Activated CD4-positive, alpha-beta T cell treated with anti-CD3 and anti-CD28 coated beads for 36 hours (primary cell): ENCODE measurements around the gene ABI2. TPM values are rescaled to one million over a fixed set of nuclear protein-coding genes. Genes with fewer than 3 reads are reported as not detected.
"Not testable (repeated sequence)": the region's sequence is repeated elsewhere in the genome, so short reads cannot be mapped to it uniquely, and the experiment has no call there.

Experiments used
- ATAC-seq: fragments of 200-7000 bp; cut with Tn5 transposase; one replicate; pipeline ENCODE4 v1.10.0; 2021; ENCODE audit warnings: mild to moderate bottlenecking, moderate library complexity
- CTCF ChIA-PET: fragments of 350-600 bp; sonication (Branson Sonifier 250); formaldehyde crosslinking; loops from one replicate; lab custom pipeline; 2021; ENCODE audit warnings: antibody characterized with exemption; lab: Charles Lee
- POLR2A ChIA-PET: fragments of 350-600 bp; sonication (Branson Sonifier 250); formaldehyde crosslinking; loops from one replicate; lab custom pipeline; 2021; ENCODE audit warnings: antibody characterized with exemption, inconsistent platforms; lab: Charles Lee
- DNase-seq: peaks from one replicate; pipeline ENCODE4 v3.0.0-alpha.2; 2020
- H3K27ac Mint-ChIP-seq: one replicate; pipeline ENCODE4 v1.8.0; 2021; ENCODE audit warnings: mixed read lengths
- H3K27me3 Mint-ChIP-seq: one replicate; pipeline ENCODE4 v1.8.0; 2021; ENCODE audit warnings: mixed read lengths
- H3K36me3 Mint-ChIP-seq: one replicate; pipeline ENCODE4 v1.8.0; 2021; ENCODE audit warnings: low read depth, mixed read lengths
- H3K4me1 Mint-ChIP-seq: one replicate; pipeline ENCODE4 v1.8.0; 2021; ENCODE audit warnings: mixed read lengths
- H3K4me3 Mint-ChIP-seq: one replicate; pipeline ENCODE4 v1.8.0; 2021; ENCODE audit warnings: mild to moderate bottlenecking, moderate library complexity, mixed read lengths
- H3K9me3 Mint-ChIP-seq: one replicate; pipeline ENCODE4 v1.8.0; 2021; ENCODE audit warnings: low read depth, mixed read lengths
- intact Hi-C, 2 experiments: fragments of 100-400 bp; cut with DNase I in 1 of 2; cut with micrococcal nuclease in 1 of 2; formaldehyde crosslinking; loops; one replicate each; pipeline versions ENCODE4 v1.14.2 to v1.15.1; 2022 to 2024; cut with DNase I, micrococcal nuclease
- total RNA-seq, 2 experiments: library from RNA; stranded (reverse); gene quantifications; one replicate each; pipeline ENCODE4 v1.2.3, GENCODE V29; 2021

Gene ABI2
- total RNA-seq, 2 experiments from 2014 or later, result 40.6 to 57.6 TPM

GRCh38 chr2:203395858-203396257 lies 67.7 kb downstream of the ABI2 start:
- ChIA-PET POLR2A (interaction anchor here (0.6 kb wide), 1 partner anchor 11 kb away, joined by 3 read pairs; no protein-coding TSS in a partner anchor), CTCF (interaction anchor here (1.2 kb wide), 1 partner anchor 422 kb away, joined by 4 read pairs; no protein-coding TSS in a partner anchor)
- DNase-seq (no peak), ATAC-seq (no peak)
- intact Hi-C loops, result no loop called here
- H3K4me1 Mint-ChIP-seq, result no peaks in the 10 kb centered on the region
- H3K4me3 Mint-ChIP-seq, result no peak overlapping the region
- peaks cover 32% of the 10 kb centered on the region for H3K36me3 Mint-ChIP-seq
- peaks cover 5% of the 10 kb centered on the region for H3K9me3 Mint-ChIP-seq
- H3K27ac Mint-ChIP-seq, result no peak overlapping the region
- no peaks in the 10 kb centered on the region for H3K27me3 Mint-ChIP-seq

DNA sequence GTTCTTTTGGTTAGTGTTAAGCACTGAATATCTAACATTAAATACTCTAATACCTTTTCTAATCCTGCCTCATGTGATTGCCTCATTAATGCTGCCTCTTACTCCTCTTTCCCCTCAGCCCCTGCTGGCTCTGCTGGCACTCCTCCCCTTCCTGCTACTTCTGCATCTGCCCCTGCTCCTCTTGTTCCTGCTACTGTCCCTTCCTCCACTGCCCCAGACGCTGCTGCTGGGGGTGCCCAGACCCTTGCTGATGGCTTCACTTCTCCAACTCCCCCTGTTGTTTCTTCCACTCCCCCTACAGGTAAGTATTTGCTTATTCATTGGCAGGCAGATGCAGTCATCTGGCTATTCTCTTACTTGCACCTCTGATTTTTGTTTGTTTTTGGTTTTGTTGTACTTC lies 68.5 kb downstream of the ABI2 start:
- no peak overlapping the region for H3K4me3 Mint-ChIP-seq
- DNase-seq, result no peak
- no peak overlapping the region for H3K27ac Mint-ChIP-seq

DNA sequence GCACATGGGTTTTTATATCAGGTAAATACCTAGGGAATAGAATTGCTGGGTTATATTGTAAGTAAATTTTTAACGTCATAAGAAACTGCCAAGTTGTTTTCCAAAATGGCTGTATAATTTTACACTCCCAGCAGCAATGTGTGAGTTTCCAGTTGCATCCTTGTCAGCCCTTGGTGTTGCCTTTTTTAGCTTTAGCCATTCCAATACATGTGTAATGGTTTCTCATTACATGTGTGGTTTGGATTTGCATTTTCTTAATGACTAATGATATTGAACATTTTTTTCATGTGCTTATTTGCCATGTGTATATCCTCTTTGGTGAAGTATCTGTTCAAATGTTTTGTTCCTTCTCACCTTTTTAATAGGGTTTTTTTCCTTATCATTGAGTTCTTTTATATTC lies 70.8 kb downstream of the ABI2 start:
- peaks cover 30% of the 10 kb centered on the region for H3K36me3 Mint-ChIP-seq
- ChIA-PET CTCF (interaction anchor here (0.7 to 1.5 kb wide), 2 partner anchors 20 to 69 kb away, joined by 3 to 4 read pairs; no protein-coding TSS in a partner anchor), POLR2A (no interaction called here)
- peaks cover 5% of the 10 kb centered on the region for H3K9me3 Mint-ChIP-seq
- intact Hi-C loops, result no loop called here
- ATAC-seq, result no peak
- H3K27ac Mint-ChIP-seq, result no peak overlapping the region
- no peak overlapping the region for H3K4me3 Mint-ChIP-seq
- no peak for DNase-seq
- no peaks in the 10 kb centered on the region for H3K27me3 Mint-ChIP-seq
- H3K4me1 Mint-ChIP-seq, result no peaks in the 10 kb centered on the region

More for the DNA sequence above, 68.5 kb downstream of the ABI2 start:
- peaks cover 5% of the 10 kb centered on the region for H3K9me3 Mint-ChIP-seq
- POLR2A ChIA-PET, result no interaction called here
- no peaks in the 10 kb centered on the region for H3K27me3 Mint-ChIP-seq
- ATAC-seq, result no peak
- H3K4me1 Mint-ChIP-seq, result no peaks in the 10 kb centered on the region
- CTCF ChIA-PET, result interaction anchor here (1.9 kb wide), 1 partner anchor 13 kb away, joined by 4 read pairs; no protein-coding TSS in a partner anchor
- intact Hi-C loops, result no loop called here
- peaks cover 34% of the 10 kb centered on the region for H3K36me3 Mint-ChIP-seq

- ATAC-seq (no peak), DNase-seq (no peak)
- H3K9me3 Mint-ChIP-seq, result peaks cover 5% of the 10 kb centered on the region
- H3K27ac Mint-ChIP-seq, result no peak overlapping the region
- no peaks in the 10 kb centered on the region for H3K27me3 Mint-ChIP-seq
- CTCF ChIA-PET, result no interaction called here
- POLR2A ChIA-PET, result no interaction called here
- H3K4me3 Mint-ChIP-seq, result no peak overlapping the region
- intact Hi-C loops, result no loop called here
- peaks cover 29% of the 10 kb centered on the region for H3K36me3 Mint-ChIP-seq
- H3K4me1 Mint-ChIP-seq, result no peaks in the 10 kb centered on the region
Measured at GRCh38 chr2:203400805-203401585, 72.8 kb downstream of the ABI2 start.

- Mint-ChIP-seq H3K36me3 (peaks cover 37% of the 10 kb centered on the region), H3K4me3 (no peak overlapping the region), H3K27ac (no peak overlapping the region), H3K27me3 (no peaks in the 10 kb centered on the region), H3K4me1 (no peaks in the 10 kb centered on the region), H3K9me3 (no peaks in the 10 kb centered on the region)
- intact Hi-C loops, result no loop called here
- ChIA-PET POLR2A (no interaction called here), CTCF (no interaction called here)
- ATAC-seq (no peak), DNase-seq (no peak)
Measured at GRCh38 chr2:203404996-203405395, 76.8 kb downstream of the ABI2 start.

- ChIA-PET POLR2A (no interaction called here), CTCF (interaction anchor here (0.9 kb wide), 1 partner anchor 232 kb away, joined by 4 read pairs; no protein-coding TSS in a partner anchor)
- Mint-ChIP-seq H3K4me1 (no peaks in the 10 kb centered on the region), H3K36me3 (peaks cover 42% of the 10 kb centered on the region), H3K4me3 (no peak overlapping the region), H3K27me3 (no peaks in the 10 kb centered on the region), H3K27ac (no peak overlapping the region), H3K9me3 (no peaks in the 10 kb centered on the region)
- intact Hi-C loops, result no loop called here
- DNase-seq (no peak), ATAC-seq (no peak)
Measured at GRCh38 chr2:203407496-203407895, 79.3 kb downstream of the ABI2 start.

DNA sequence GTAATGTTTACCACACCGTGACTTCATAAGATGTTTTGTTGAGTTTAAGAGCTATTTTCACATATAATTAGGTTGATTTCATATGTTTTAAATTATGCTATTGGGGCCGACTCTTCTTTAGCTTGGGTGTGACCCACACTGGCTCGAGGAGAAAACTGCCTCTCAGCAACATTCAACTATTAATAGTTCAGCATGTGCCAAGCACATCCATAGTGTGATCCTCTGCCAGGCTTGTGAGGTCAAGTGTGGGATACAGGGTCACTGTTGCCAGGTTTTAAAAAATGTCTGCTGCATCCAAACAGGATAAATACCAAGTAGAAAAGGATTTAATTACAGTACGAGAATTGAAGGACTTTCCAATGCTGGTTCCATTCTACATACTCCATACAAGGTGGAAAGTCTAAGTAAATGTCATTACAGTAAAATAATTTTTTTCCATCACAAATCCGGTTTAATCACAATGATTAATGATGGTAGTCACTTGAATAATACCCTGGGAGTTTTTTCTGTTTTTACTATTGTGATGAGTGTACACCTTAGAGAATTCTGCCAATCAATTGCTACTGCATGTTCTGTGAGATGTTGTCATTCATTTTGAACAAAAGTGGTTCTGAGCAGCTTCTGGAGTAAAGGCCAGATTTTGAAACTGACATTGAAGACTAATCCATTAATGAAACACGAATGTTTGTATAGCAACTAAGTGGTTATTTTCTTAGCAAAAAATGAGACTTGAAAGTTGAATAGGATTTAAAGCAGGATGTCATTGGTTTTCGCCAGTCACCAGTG lies 84.5 kb downstream of the ABI2 start:
- ChIA-PET POLR2A (no interaction called here), CTCF (interaction anchor here (0.6 kb wide), 1 partner anchor 740 kb away, joined by 4 read pairs; no protein-coding TSS in a partner anchor)
- no peak overlapping the region for H3K27ac Mint-ChIP-seq

DNA sequence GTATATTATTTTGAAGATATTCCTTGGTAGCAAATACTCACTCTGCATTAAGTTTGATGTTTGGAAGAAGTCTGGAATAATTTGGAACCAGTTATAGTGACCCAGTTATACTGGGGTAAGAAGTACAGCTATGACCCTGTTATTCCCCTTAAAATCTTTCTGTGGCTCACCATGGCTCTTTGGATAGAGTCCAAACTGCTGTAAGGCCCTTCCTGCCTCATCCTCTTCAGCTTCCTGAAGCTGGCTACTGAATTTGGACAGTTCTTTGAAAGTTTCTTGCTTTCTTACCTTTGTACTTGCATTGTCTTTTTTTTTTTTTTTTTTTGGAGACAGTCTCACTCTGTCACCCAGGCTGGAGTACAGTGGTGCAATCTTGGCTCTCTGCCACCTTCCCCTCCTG lies 85.6 kb downstream of the ABI2 start:
- ChIA-PET POLR2A (interaction anchor here (0.7 kb wide), 1 partner anchor 29 kb away, joined by 3 read pairs; no protein-coding TSS in a partner anchor), CTCF (no interaction called here)
- intact Hi-C loops, result no loop called here
- Mint-ChIP-seq H3K4me1 (no peaks in the 10 kb centered on the region), H3K27me3 (no peaks in the 10 kb centered on the region), H3K27ac (no peak overlapping the region), H3K36me3 (peaks cover 50% of the 10 kb centered on the region), H3K4me3 (no peak overlapping the region), H3K9me3 (peaks cover 4% of the 10 kb centered on the region)
- DNase-seq (no peak), ATAC-seq (no peak)

More for the DNA sequence above, 84.5 kb downstream of the ABI2 start:
- Mint-ChIP-seq H3K4me1 (no peaks in the 10 kb centered on the region), H3K36me3 (peaks cover 43% of the 10 kb centered on the region), H3K27me3 (no peaks in the 10 kb centered on the region), H3K4me3 (no peak overlapping the region), H3K9me3 (peaks cover 1% of the 10 kb centered on the region)
- ATAC-seq (no peak), DNase-seq (no peak)
- intact Hi-C loops, result no loop called here

GRCh38 chr2:203418271-203418670 lies 90.1 kb downstream of the ABI2 start:
- peaks cover 4% of the 10 kb centered on the region for H3K9me3 Mint-ChIP-seq
- POLR2A ChIA-PET, result no interaction called here
- no peak overlapping the region for H3K4me3 Mint-ChIP-seq
- no peak overlapping the region for H3K27ac Mint-ChIP-seq
- DNase-seq, result no peak
- CTCF ChIA-PET, result interaction anchor here (0.6 to 0.9 kb wide), 5 partner anchors 9 to 432 kb away, joined by 3 read pairs; no protein-coding TSS in a partner anchor
- peaks cover 49% of the 10 kb centered on the region for H3K36me3 Mint-ChIP-seq
- no peaks in the 10 kb centered on the region for H3K4me1 Mint-ChIP-seq
- H3K27me3 Mint-ChIP-seq, result no peaks in the 10 kb centered on the region
- intact Hi-C loops, result no loop called here
- no peak for ATAC-seq

- no peak for DNase-seq
- no peak overlapping the region for H3K27ac Mint-ChIP-seq
- peaks cover 12% of the 10 kb centered on the region for H3K36me3 Mint-ChIP-seq
- H3K4me3 Mint-ChIP-seq, result no peak overlapping the region
- ChIA-PET POLR2A (no interaction called here), CTCF (interaction anchor here (0.6 to 0.7 kb wide), 2 partner anchors 11 to 81 kb away, joined by 3 read pairs; no protein-coding TSS in a partner anchor)
- no peaks in the 10 kb centered on the region for H3K4me1 Mint-ChIP-seq
- H3K9me3 Mint-ChIP-seq, result no peaks in the 10 kb centered on the region
- H3K27me3 Mint-ChIP-seq, result no peaks in the 10 kb centered on the region
- intact Hi-C loops, result no loop called here
- ATAC-seq, result no peak
Measured at GRCh38 chr2:203427061-203427460, 98.9 kb downstream of the ABI2 start.

DNA sequence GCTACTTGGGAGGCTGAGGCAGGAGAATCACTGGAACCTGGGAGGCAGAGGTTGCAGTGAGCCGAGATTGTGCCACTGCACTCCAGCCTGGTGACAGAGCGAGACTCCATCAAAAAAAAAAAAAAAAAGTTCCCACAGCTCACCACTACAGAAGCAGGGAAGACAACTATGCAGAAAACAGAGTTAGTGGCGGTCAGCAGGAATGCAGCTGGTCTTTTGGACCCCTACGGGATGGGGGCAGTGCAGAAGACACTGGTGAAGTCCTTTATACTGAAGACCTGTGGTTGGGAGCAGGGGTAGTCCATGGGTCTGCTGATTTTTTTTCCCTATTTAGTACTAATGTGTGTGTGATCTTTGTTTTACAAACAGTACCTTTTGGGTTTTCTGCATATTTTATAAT lies 101.4 kb downstream of the ABI2 start:
- POLR2A ChIA-PET, result interaction anchor here (0.6 kb wide), 1 partner anchor 1039 kb away, joined by 3 read pairs; no protein-coding TSS in a partner anchor
- H3K36me3 Mint-ChIP-seq, H3K4me3 Mint-ChIP-seq, H3K9me3 Mint-ChIP-seq, intact Hi-C loops, H3K27ac Mint-ChIP-seq, ATAC-seq, H3K27me3 Mint-ChIP-seq, CTCF ChIA-PET, DNase-seq, H3K4me1 Mint-ChIP-seq: not testable (repeated sequence)
